ENCODE measurements around the gene TNKS1BP1. TPM values are rescaled to one million over a fixed set of nuclear protein-coding genes. Genes with fewer than 3 reads are reported as not detected.

TNKS1BP1 gene
- total RNA-seq, 1 donor from 2014 or later, result 198 TPM

DNA sequence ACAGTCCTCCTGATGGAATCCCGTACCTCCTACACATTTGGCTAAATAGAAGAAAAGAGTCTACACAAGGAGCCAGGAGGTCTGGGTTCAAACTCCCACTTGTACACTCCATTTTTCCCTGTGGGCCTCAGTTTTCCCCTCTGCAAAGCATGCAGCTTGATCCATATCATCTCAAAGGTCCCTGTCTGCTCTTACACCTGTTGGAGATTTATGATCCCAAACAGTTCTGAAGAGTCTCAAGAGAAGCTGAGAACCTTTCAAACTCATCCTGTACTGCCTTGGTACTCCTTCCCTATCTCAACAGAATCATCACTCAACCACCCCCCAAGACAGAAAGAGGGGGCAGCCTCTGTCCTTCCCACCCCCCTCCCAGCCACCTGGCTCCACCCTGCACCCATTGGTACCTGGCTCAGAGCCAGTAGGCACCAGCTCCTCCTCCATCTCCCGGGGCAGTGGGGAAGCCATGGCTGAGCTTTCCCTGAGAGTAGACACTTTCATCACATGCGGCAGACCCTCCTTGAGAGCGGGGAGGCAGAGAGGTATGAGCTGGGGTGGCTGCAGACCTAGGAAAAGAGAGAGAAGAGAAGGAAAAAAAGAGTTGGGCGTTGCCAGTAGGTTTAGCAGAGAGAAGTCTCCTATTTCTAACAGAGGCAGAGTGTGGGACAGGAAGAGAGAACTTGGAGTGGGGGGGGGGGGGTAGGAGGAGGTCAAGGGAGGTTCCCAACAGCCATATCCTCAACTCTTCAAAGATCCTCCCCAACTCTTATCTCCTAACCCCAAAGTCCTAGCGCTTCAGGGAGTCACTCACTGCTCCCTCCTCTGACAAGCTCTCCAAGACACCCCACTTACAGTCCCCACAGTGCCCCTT, 3.1 kb downstream of the TNKS1BP1 start:
- H3K27ac Mint-ChIP-seq (ENCODE audit: unreplicated experiment), result peak overlapping the region; percentile 98
- peaks cover 29% of the 10 kb centered on the region for H3K27me3 Mint-ChIP-seq (ENCODE audit: unreplicated experiment)
- TF ChIP-seq CTCF (IDR thresholded peaks at IDR 0.05; ENCODE audit: partially characterized antibody, unreplicated experiment), result no peak
- H3K36me3 Mint-ChIP-seq (ENCODE audit: unreplicated experiment), result peaks cover 3% of the 10 kb centered on the region
- DNase-seq, result no peak
- H3K4me1 Mint-ChIP-seq (ENCODE audit: low read depth, unreplicated experiment), result peaks cover 40% of the 10 kb centered on the region
- peaks cover 26% of the 10 kb centered on the region for H3K9me3 Mint-ChIP-seq (ENCODE audit: unreplicated experiment)
- H3K4me3 Mint-ChIP-seq (ENCODE audit: unreplicated experiment), result peak overlapping the region; percentile 97

- no peak for TF ChIP-seq CTCF (IDR thresholded peaks at IDR 0.05; ENCODE audit: partially characterized antibody, unreplicated experiment)
- Mint-ChIP-seq H3K4me1 (ENCODE audit: low read depth, unreplicated experiment) (peaks cover 37% of the 10 kb centered on the region), H3K27ac (ENCODE audit: unreplicated experiment) (no peak overlapping the region)
These were observed 3.9 kb downstream of the TNKS1BP1 start for GRCh38 chr11:57320719-57321387.

GRCh38 chr11:57320067-57320718, 4.6 kb downstream of the TNKS1BP1 start:
- H3K9me3 Mint-ChIP-seq (ENCODE audit: unreplicated experiment), result peaks cover 18% of the 10 kb centered on the region
- DNase-seq, result no peak
- H3K4me3 Mint-ChIP-seq (ENCODE audit: unreplicated experiment), result no peak overlapping the region
- peaks cover 31% of the 10 kb centered on the region for H3K4me1 Mint-ChIP-seq (ENCODE audit: low read depth, unreplicated experiment)
- no peak overlapping the region for H3K27ac Mint-ChIP-seq (ENCODE audit: unreplicated experiment)
- H3K36me3 Mint-ChIP-seq (ENCODE audit: unreplicated experiment), result peaks cover 3% of the 10 kb centered on the region
- peaks cover 23% of the 10 kb centered on the region for H3K27me3 Mint-ChIP-seq (ENCODE audit: unreplicated experiment)
- no peak for TF ChIP-seq CTCF (IDR thresholded peaks at IDR 0.05; ENCODE audit: partially characterized antibody, unreplicated experiment)

More at GRCh38 chr11:57320719-57321387, 3.9 kb downstream of the TNKS1BP1 start:
- no peak for DNase-seq
- H3K9me3 Mint-ChIP-seq (ENCODE audit: unreplicated experiment), result peaks cover 23% of the 10 kb centered on the region
- H3K4me3 Mint-ChIP-seq (ENCODE audit: unreplicated experiment), result peak overlapping the region; percentile 97
- peaks cover 3% of the 10 kb centered on the region for H3K36me3 Mint-ChIP-seq (ENCODE audit: unreplicated experiment)
- H3K27me3 Mint-ChIP-seq (ENCODE audit: unreplicated experiment), result peaks cover 26% of the 10 kb centered on the region

- Mint-ChIP-seq H3K9me3 (ENCODE audit: unreplicated experiment) (peaks cover 9% of the 10 kb centered on the region), H3K36me3 (ENCODE audit: unreplicated experiment) (peaks cover 3% of the 10 kb centered on the region), H3K4me1 (ENCODE audit: low read depth, unreplicated experiment) (peaks cover 30% of the 10 kb centered on the region), H3K4me3 (ENCODE audit: unreplicated experiment) (no peak overlapping the region), H3K27ac (ENCODE audit: unreplicated experiment) (no peak overlapping the region), H3K27me3 (ENCODE audit: unreplicated experiment) (peaks cover 13% of the 10 kb centered on the region)
- no peak for TF ChIP-seq CTCF (IDR thresholded peaks at IDR 0.05; ENCODE audit: partially characterized antibody, unreplicated experiment)
- DNase-seq, result no peak
These were observed 6.6 kb downstream of the TNKS1BP1 start for GRCh38 chr11:57318178-57318577.
